ENCODE data around the gene HOMER2.

- TF ChIP-seq CTCF (IDR thresholded peaks at IDR 0.05), result no peak
- no peak for TF ChIP-seq POLR2A (IDR thresholded peaks at IDR 0.05)
Measured at GRCh38 chr15:82909080-82909815, 43.3 kb downstream of the HOMER2 start.
